Measurements from ENCODE around the gene ATP10A.
A peak's percentile ranks its signal among the peaks of the same experiment; 100 is the strongest.

The ATP10A gene

GRCh38 chr15:25824618-25825017 is 38.5 kb downstream of the ATP10A start:
- no peak for DNase-seq

- no peak for DNase-seq
Measured at GRCh38 chr15:25812845-25813244, 50.3 kb downstream of the ATP10A start.

GRCh38 chr15:25812073-25812472 is 51.1 kb downstream of the ATP10A start:
- DNase-seq: no peak

GRCh38 chr15:25811481-25811906 is 51.6 kb downstream of the ATP10A start:
- DNase-seq: no peak

GRCh38 chr15:25810631-25811091 is 52.5 kb downstream of the ATP10A start:
- DNase-seq: peak; percentile 19 to 45

GRCh38 chr15:25810154-25810553 is 53.0 kb downstream of the ATP10A start:
- DNase-seq: no peak

GRCh38 chr15:25807063-25807462 is 56.1 kb downstream of the ATP10A start:
- DNase-seq: no peak

GRCh38 chr15:25805031-25805430 is 58.1 kb downstream of the ATP10A start:
- DNase-seq: no peak

- DNase-seq: no peak
Measured at GRCh38 chr15:25804451-25804850, 58.7 kb downstream of the ATP10A start.

GRCh38 chr15:25803541-25803940 is 59.6 kb downstream of the ATP10A start:
- DNase-seq: no peak

- no peak for DNase-seq
Measured at GRCh38 chr15:25803036-25803435, 60.1 kb downstream of the ATP10A start.

GRCh38 chr15:25802285-25802830 is 60.8 kb downstream of the ATP10A start:
- DNase-seq: no peak

- DNase-seq: no peak
Measured at GRCh38 chr15:25801586-25802284, 61.4 kb downstream of the ATP10A start.

- DNase-seq: no peak
Measured at GRCh38 chr15:25800761-25801515, 62.2 kb downstream of the ATP10A start.

- DNase-seq: no peak
Measured at GRCh38 chr15:25799906-25800700, 63.0 kb downstream of the ATP10A start.

- DNase-seq: no peak
Measured at GRCh38 chr15:25797936-25798901, 64.9 kb downstream of the ATP10A start.

- DNase-seq: no peak
Measured at GRCh38 chr15:25797511-25797935, 65.6 kb downstream of the ATP10A start.

- no peak for DNase-seq
Measured at GRCh38 chr15:25797035-25797434, 66.1 kb downstream of the ATP10A start.

- DNase-seq: no peak
Measured at GRCh38 chr15:25796395-25796794, 66.7 kb downstream of the ATP10A start.

GRCh38 chr15:25795712-25796111 is 67.4 kb downstream of the ATP10A start:
- DNase-seq: no peak

GRCh38 chr15:25795061-25795460 is 68.1 kb downstream of the ATP10A start:
- DNase-seq: no peak
